Measurements from ENCODE around the gene NT5C3B.
"Not testable (repeated sequence)": the region's sequence is repeated elsewhere in the genome, so short reads cannot be mapped to it uniquely, and the experiment has no call there.

The NT5C3B gene

DNA sequence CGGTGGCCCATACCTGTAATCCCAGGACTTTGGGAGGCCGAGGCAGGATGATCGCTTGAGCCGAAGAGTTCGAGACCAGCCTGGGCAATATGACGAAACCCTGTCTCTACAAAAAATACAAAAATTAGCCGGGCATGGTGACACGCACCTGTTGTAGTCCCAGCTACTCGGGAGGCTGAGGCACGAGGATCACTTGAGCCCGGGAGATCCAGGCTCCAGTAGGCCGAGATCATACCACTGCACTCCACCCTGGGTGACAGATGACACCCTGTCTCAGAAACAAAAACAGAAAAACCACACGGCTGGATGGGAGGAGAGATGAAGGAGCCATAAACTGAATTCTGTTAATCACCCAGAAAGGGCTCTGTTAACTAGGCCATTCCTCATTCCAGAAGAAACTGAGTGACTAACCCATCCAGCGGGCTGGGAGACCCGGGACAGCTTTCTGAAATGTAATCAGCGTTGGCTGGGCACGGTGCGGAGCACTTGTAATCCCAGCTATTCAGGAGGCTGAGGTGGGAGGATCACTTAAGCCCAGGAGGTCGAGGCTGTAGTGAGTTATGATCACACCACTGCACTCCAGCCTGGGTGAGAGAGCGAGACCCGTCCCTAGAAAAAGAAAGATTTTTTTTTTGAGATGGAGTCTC lies 641 bp upstream of the NT5C3B start:
- H3K27me3 Mint-ChIP-seq (ENCODE audit: low read depth) = no peaks in the 10 kb centered on the region
- peak overlapping the region; percentile 84 to 91 (median 91) for H3K4me3 Mint-ChIP-seq
- TF ChIP-seq, protein P1, sequence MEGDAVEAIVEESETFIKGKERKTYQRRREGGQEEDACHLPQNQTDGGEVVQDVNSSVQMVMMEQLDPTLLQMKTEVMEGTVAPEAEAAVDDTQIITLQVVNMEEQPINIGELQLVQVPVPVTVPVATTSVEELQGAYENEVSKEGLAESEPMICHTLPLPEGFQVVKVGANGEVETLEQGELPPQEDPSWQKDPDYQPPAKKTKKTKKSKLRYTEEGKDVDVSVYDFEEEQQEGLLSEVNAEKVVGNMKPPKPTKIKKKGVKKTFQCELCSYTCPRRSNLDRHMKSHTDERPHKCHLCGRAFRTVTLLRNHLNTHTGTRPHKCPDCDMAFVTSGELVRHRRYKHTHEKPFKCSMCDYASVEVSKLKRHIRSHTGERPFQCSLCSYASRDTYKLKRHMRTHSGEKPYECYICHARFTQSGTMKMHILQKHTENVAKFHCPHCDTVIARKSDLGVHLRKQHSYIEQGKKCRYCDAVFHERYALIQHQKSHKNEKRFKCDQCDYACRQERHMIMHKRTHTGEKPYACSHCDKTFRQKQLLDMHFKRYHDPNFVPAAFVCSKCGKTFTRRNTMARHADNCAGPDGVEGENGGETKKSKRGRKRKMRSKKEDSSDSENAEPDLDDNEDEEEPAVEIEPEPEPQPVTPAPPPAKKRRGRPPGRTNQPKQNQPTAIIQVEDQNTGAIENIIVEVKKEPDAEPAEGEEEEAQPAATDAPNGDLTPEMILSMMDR (IDR thresholded peaks at IDR 0.05; ENCODE audit: unreplicated experiment in 3 of 3) = no peak
- H3K27ac Mint-ChIP-seq = no peak overlapping the region
- peaks cover 12% of the 10 kb centered on the region for H3K4me1 Mint-ChIP-seq
- no peaks in the 10 kb centered on the region for H3K9me3 Mint-ChIP-seq
- H3K36me3 Mint-ChIP-seq (ENCODE audit: low read depth) = peaks cover 20% of the 10 kb centered on the region

DNA sequence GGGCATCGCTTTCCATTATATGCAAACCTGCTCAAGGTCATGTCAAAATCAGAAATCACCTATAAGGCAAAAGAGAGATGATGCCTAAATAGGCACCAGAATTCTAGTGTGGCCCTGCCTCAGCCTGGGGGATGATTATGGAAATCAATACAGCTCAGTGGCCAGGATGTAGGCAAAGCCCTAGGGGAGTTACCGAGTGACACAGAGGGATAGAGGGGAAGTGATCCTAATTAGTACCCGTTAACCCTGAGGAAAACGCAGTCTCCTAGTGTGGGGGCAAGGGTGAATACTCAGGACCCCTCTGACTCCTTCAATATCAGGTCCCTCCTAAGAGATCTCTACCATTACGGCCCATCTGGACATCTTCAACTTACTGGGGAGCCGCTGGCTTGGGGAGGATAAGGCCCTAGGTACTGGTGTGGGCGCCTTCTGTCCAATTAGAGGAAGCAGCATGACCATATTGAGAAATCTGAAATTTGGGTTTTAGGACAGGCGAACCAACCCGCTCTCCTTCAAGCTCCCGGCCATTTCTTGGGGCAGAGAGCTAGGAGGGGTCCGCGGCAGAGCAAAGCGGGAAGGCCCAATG lies 725 bp downstream of the NT5C3B start:
- Mint-ChIP-seq H3K27ac (peak overlapping the region in 2 of 3 experiments; percentile 41 to 76), H3K36me3 (ENCODE audit: low read depth) (peaks cover 31% of the 10 kb centered on the region), H3K4me3 (peak overlapping the region; percentile 91 to 93 (median 91)), H3K27me3 (ENCODE audit: low read depth) (no peaks in the 10 kb centered on the region), H3K4me1 (peaks cover 12% of the 10 kb centered on the region), H3K9me3 (no peaks in the 10 kb centered on the region)
- TF ChIP-seq, protein P1 (IDR thresholded peaks at IDR 0.05; ENCODE audit: unreplicated experiment in 3 of 3) = no peak

DNA sequence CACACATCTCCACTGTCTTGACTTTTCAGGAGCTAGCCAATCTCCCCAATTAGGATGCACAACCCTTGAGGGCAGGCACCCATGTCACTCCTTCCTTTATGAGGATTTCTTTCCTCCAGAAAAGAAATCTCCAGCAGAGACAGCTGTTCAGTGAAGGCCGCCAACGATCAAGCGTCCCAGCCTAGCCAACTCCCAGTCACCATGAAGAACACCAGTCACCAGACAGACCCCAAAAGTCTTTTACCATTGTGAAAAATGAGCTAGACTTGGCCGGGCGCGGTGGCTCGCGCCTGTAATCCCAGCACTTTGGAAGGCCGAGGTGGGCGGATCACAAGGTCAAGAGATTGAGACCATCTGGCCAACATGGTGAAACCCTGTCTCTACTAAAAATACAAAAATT lies 6.1 kb downstream of the NT5C3B start:
- H3K4me3 Mint-ChIP-seq, H3K4me1 Mint-ChIP-seq: not testable (repeated sequence)
- H3K36me3 Mint-ChIP-seq (ENCODE audit: low read depth) = peaks cover 57% of the 10 kb centered on the region

DNA sequence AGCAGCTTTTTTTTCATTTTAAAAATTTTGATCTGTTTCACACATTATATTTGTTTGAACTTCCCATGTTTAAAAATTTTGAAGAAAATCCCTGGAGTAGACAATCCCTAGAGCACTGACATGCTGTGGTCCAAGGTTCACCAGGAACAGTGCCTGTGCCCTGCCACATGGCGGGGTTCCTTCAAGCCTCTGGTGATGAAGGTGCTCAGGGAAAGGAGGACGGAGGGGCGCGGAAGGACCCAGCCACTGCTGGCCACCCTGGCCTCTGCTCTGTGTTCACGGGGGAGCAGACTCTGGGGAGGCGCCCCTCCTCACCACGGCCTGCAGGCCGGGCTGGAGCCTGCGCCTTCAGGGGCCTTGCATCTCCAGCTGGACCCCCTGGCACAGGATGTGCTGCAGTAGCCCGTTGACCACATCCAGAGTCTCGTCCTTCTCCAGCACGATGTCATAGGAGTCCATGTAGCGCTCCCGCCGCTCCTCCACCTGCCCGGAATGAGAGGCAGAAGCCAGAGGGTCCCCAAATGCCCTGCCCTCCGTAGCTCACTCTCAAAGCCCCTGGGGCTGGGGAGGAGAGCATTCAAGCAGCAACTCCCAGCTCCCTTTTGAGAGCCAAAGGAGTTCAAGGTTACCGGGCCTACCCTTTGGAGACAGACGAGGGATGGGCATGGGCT lies 10.7 kb downstream of the NT5C3B start:
- H3K36me3 Mint-ChIP-seq (ENCODE audit: low read depth) = peaks cover 39% of the 10 kb centered on the region
- no peaks in the 10 kb centered on the region for H3K9me3 Mint-ChIP-seq
- TF ChIP-seq, protein P1 (IDR thresholded peaks at IDR 0.05; ENCODE audit: unreplicated experiment in 3 of 3) = no peak

More for the DNA sequence above, 6.1 kb downstream of the NT5C3B start:
- not testable (repeated sequence) for H3K27ac Mint-ChIP-seq; H3K9me3 Mint-ChIP-seq; H3K27me3 Mint-ChIP-seq (ENCODE audit: low read depth)

DNA sequence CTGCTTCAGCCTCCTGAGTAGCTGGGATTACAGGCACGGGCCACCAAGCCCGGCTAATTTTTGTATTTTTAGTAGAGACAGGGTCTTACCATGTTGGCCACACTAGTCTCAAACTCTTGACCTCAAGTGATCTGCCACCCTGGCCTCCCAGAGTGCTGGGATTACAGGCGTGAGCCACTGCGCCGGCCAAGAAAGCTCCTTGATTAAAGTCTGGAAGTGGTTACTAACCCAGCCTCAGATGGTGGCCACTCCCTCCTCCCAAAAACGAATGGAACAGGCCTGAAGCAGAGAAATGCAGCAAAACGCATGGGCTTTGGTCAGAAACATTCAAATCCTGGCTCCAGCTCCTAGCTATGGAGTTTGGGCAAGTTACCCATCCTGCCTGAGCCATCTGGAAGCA lies 11.9 kb downstream of the NT5C3B start:
- TF ChIP-seq, protein P1 (IDR thresholded peaks at IDR 0.05; ENCODE audit: unreplicated experiment in 3 of 3) = no peak
- Mint-ChIP-seq H3K4me3 (no peak overlapping the region), H3K9me3 (no peaks in the 10 kb centered on the region), H3K27me3 (ENCODE audit: low read depth) (no peaks in the 10 kb centered on the region), H3K36me3 (ENCODE audit: low read depth) (peaks cover 33% of the 10 kb centered on the region), H3K4me1 (no peaks in the 10 kb centered on the region), H3K27ac (no peak overlapping the region)

More for the DNA sequence above, 10.7 kb downstream of the NT5C3B start:
- Mint-ChIP-seq H3K27me3 (ENCODE audit: low read depth) (no peaks in the 10 kb centered on the region), H3K4me3 (no peak overlapping the region), H3K27ac (no peak overlapping the region), H3K4me1 (no peaks in the 10 kb centered on the region)

DNA sequence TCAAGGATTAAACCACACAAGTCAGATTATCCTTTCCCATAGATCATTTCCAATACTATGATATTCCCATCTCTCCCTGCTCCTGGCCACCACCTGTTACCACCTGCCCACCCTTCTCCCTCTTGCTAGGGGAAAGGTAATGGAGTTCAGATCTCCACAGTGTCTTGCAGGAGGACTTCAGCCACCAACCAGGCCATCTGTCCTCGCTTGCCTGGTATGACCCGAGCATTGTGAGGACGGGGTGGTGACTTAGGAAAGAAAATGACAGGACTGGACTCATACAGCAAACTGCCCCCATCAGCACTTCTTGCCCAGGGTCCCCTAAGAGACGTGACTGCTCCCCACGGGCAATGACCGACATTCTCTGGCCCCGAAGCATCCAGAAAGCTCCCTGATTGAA lies 12.5 kb downstream of the NT5C3B start:
- TF ChIP-seq, protein P1 (IDR thresholded peaks at IDR 0.05; ENCODE audit: unreplicated experiment in 3 of 3) = no peak
- H3K36me3 Mint-ChIP-seq (ENCODE audit: low read depth) = peaks cover 29% of the 10 kb centered on the region
- H3K27ac Mint-ChIP-seq = peak overlapping the region in 1 of 3 experiments; percentile 61

More for the DNA sequence above, 12.5 kb downstream of the NT5C3B start:
- no peaks in the 10 kb centered on the region for H3K27me3 Mint-ChIP-seq (ENCODE audit: low read depth)
- no peaks in the 10 kb centered on the region for H3K4me1 Mint-ChIP-seq
- H3K9me3 Mint-ChIP-seq = no peaks in the 10 kb centered on the region
- H3K4me3 Mint-ChIP-seq = no peak overlapping the region

Measured in nephron (organoid).